Stimulated activated naive CD8-positive, alpha-beta T cell treated with anti-CD3 and anti-CD28 coated beads, Interleukin-15, amount 100 ng/mL, for 72 hours (primary cell): ENCODE results near the gene MOV10L1.
"Not testable (repeated sequence)": the region's sequence is repeated elsewhere in the genome, so short reads cannot be mapped to it uniquely, and the experiment has no call there.

ENCODE experiments used
- ATAC-seq: fragments of 150-1000 bp; cut with Tn5 transposase; 2 replicates; pipeline ENCODE4 v1.10.0; 2021; ENCODE audit warnings: mild to moderate bottlenecking, moderate library complexity
- DNase-seq, 2 donors: peaks; one replicate each; pipeline ENCODE4 v3.0.0; 2021 to 2022
- H3K27ac Mint-ChIP-seq, 2 donors: one replicate each; pipeline ENCODE4 v1.8.0; 2022; ENCODE audit warnings: mild to moderate bottlenecking in 2 of 2, mixed read lengths in 2 of 2, moderate library complexity in 2 of 2
- H3K27me3 Mint-ChIP-seq: one replicate; pipeline ENCODE4 v1.8.0; 2022; ENCODE audit warnings: mixed read lengths
- H3K4me1 Mint-ChIP-seq: one replicate; pipeline ENCODE4 v1.8.0; 2022; ENCODE audit warnings: mild to moderate bottlenecking, mixed read lengths
- H3K4me3 Mint-ChIP-seq, 2 donors: one replicate each; pipeline ENCODE4 v1.8.0; 2022; ENCODE audit warnings: mild to moderate bottlenecking in 2 of 2, mixed read lengths in 2 of 2, moderate library complexity in 1 of 2
- H3K9me3 Mint-ChIP-seq, 2 donors: one replicate each; pipeline ENCODE4 v1.8.0; 2022; ENCODE audit warnings: mixed read lengths in 2 of 2

Gene MOV10L1

GRCh38 chr22:50146439-50147238 is 56.8 kb downstream of the MOV10L1 start:
- no peak for ATAC-seq
- Mint-ChIP-seq H3K4me3 (no peak overlapping the region), H3K27ac (no peak overlapping the region), H3K4me1 (peaks cover 9% of the 10 kb centered on the region), H3K27me3 (peaks cover 34% of the 10 kb centered on the region), H3K9me3 (no peaks in the 10 kb centered on the region)
- no peak for DNase-seq

GRCh38 chr22:50147258-50148165 is 57.7 kb downstream of the MOV10L1 start:
- peaks cover 25% of the 10 kb centered on the region for H3K27me3 Mint-ChIP-seq
- H3K9me3 Mint-ChIP-seq, H3K4me1 Mint-ChIP-seq, H3K27ac Mint-ChIP-seq, ATAC-seq, H3K4me3 Mint-ChIP-seq, DNase-seq: not testable (repeated sequence)

DNA sequence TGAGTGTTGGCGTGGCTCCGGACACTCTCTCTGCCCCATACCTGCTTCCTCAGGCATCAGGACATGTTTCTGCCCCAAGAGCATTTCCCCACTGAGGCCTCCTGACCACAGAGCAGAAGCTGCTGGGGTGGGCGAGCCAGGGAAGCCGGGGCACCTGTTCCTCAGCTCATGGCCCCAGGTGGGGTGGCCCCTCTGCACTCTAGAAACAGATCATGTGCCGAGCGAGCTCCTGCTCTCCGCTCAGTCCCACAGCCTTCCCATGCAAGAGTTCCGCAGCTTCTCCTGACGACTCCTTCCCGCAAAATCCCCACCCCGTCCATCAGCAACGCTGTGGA is 58.3 kb downstream of the MOV10L1 start:
- Mint-ChIP-seq H3K4me3 (no peak overlapping the region), H3K27ac (no peak overlapping the region), H3K9me3 (no peaks in the 10 kb centered on the region), H3K4me1 (peaks cover 9% of the 10 kb centered on the region), H3K27me3 (peaks cover 19% of the 10 kb centered on the region)
- no peak for DNase-seq
- no peak for ATAC-seq

- H3K27me3 Mint-ChIP-seq: peaks cover 16% of the 10 kb centered on the region
- no peak overlapping the region for H3K27ac Mint-ChIP-seq
- H3K4me3 Mint-ChIP-seq: no peak overlapping the region
- ATAC-seq (peak; percentile 93), DNase-seq (peak; percentile 70 to 71)
- no peaks in the 10 kb centered on the region for H3K9me3 Mint-ChIP-seq
- peaks cover 9% of the 10 kb centered on the region for H3K4me1 Mint-ChIP-seq
Measured at GRCh38 chr22:50148991-50149721, 59.4 kb downstream of the MOV10L1 start.

DNA sequence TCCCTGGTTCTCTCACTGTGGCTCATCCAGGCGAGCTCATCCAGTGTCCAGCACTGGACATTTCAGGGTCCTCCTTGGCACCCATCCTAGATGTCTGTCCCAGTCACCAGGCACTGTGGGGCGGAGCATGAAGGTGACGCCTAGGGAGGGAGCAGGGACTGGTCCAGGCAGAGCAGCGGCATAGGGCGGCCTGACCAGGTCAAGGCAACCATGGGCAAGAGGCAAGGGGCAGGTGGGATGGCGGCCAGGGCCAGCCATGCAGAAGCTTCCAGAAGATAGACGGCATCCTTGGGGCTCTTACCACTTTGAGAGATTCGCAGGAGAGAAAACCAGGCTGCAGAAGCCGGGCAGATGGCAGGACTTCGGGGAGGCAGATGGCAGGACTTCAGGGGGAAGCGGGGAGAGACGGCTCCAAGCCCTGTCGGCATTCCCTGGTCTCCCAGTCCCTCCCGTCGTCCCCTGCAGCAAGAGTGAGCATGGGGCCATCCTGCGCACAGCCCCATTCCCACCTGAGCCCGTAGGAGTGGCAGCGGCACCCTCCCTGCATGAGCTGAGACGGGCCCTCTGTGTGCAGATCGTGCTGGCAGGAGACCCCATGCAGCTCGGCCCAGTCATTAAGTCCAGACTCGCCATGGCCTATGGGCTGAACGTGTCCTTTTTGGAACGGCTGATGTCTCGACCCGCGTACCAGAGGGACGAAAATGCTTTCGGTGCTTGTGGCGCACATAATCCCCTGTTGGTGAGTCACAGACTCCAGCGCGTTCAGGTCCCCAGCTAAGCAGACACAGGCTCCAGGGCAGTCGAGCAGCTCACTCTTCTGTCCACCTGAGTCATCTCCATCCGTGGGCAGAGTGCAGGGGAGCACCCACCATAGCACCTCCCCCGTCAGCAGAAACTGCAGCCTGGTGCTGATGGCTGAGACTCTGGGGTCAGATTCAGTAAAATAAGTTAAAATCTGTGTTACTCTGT is 60.6 kb downstream of the MOV10L1 start:
- DNase-seq (no peak), ATAC-seq (no peak)
- Mint-ChIP-seq H3K4me3 (no peak overlapping the region), H3K27ac (no peak overlapping the region), H3K4me1 (peaks cover 9% of the 10 kb centered on the region), H3K27me3 (peaks cover 16% of the 10 kb centered on the region), H3K9me3 (no peaks in the 10 kb centered on the region)

GRCh38 chr22:50151571-50152537 is 62.0 kb downstream of the MOV10L1 start:
- Mint-ChIP-seq H3K9me3 (no peaks in the 10 kb centered on the region), H3K4me1 (peaks cover 9% of the 10 kb centered on the region), H3K27me3 (peaks cover 16% of the 10 kb centered on the region), H3K27ac (no peak overlapping the region), H3K4me3 (no peak overlapping the region)
- no peak for ATAC-seq
- no peak for DNase-seq

DNA sequence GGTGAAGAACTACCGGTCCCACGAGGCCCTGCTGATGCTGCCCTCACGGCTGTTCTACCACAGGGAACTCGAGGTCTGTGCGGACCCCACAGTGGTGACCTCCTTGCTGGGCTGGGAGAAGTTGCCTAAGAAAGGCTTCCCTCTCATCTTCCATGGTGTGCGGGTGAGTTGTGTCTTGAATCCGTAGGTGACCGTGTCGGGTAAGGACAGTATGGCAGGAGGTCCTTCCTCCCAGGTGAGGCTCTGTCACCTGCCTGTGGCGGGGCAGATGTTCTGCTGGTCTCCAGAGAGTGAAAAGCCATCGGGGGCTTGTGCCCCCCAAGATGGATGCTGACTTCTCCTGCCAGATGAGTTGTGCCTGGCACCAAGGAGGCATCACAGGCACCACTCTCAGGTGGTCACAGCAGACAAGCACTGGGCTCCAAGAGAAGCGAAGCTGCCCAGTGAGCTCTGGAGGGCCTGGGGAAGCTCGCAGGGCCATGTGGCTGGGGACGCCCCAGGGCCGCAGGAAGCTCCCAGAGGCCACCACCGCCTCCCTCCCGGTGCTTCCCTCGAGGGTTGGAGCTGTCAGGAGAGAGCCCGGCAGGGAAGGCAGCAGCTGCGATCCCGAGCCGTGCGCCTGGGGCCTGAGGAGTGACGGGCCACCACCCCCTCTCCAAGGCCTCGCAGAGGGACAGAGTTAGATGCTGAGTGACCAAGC is 63.4 kb downstream of the MOV10L1 start:
- H3K4me1 Mint-ChIP-seq: peaks cover 9% of the 10 kb centered on the region
- H3K27ac Mint-ChIP-seq: peak overlapping the region in 1 of 2 donors; percentile 42
- no peak for DNase-seq
- no peak for ATAC-seq
- H3K27me3 Mint-ChIP-seq: peaks cover 16% of the 10 kb centered on the region
- no peaks in the 10 kb centered on the region for H3K9me3 Mint-ChIP-seq
- no peak overlapping the region for H3K4me3 Mint-ChIP-seq

- peaks cover 9% of the 10 kb centered on the region for H3K4me1 Mint-ChIP-seq
- H3K27ac Mint-ChIP-seq: no peak overlapping the region
- peaks cover 22% of the 10 kb centered on the region for H3K27me3 Mint-ChIP-seq
- H3K9me3 Mint-ChIP-seq: no peaks in the 10 kb centered on the region
- no peak for DNase-seq
- no peak for ATAC-seq
- no peak overlapping the region for H3K4me3 Mint-ChIP-seq
Measured at GRCh38 chr22:50153756-50154140, 63.9 kb downstream of the MOV10L1 start.

- no peak for ATAC-seq
Measured at GRCh38 chr22:50157709-50158375, 68.0 kb downstream of the MOV10L1 start.

GRCh38 chr22:50160947-50161346 is 71.1 kb downstream of the MOV10L1 start:
- no peaks in the 10 kb centered on the region for H3K4me1 Mint-ChIP-seq
- peaks cover 32% of the 10 kb centered on the region for H3K27me3 Mint-ChIP-seq
- H3K27ac Mint-ChIP-seq: no peak overlapping the region
- ATAC-seq: no peak
- no peak overlapping the region for H3K4me3 Mint-ChIP-seq
- DNase-seq: no peak
- no peaks in the 10 kb centered on the region for H3K9me3 Mint-ChIP-seq

More at GRCh38 chr22:50157709-50158375, 68.0 kb downstream of the MOV10L1 start:
- H3K4me1 Mint-ChIP-seq: no peaks in the 10 kb centered on the region
- no peak overlapping the region for H3K4me3 Mint-ChIP-seq
- no peak for DNase-seq
- H3K27me3 Mint-ChIP-seq: peaks cover 29% of the 10 kb centered on the region
- no peaks in the 10 kb centered on the region for H3K9me3 Mint-ChIP-seq
- H3K27ac Mint-ChIP-seq: peak overlapping the region in 1 of 2 donors; percentile 27

- Mint-ChIP-seq H3K4me1 (no peaks in the 10 kb centered on the region), H3K9me3 (no peaks in the 10 kb centered on the region), H3K4me3 (no peak overlapping the region), H3K27ac (no peak overlapping the region), H3K27me3 (peaks cover 32% of the 10 kb centered on the region)
- DNase-seq (no peak), ATAC-seq (no peak)
Measured at GRCh38 chr22:50161508-50162390, 71.9 kb downstream of the MOV10L1 start.

DNA sequence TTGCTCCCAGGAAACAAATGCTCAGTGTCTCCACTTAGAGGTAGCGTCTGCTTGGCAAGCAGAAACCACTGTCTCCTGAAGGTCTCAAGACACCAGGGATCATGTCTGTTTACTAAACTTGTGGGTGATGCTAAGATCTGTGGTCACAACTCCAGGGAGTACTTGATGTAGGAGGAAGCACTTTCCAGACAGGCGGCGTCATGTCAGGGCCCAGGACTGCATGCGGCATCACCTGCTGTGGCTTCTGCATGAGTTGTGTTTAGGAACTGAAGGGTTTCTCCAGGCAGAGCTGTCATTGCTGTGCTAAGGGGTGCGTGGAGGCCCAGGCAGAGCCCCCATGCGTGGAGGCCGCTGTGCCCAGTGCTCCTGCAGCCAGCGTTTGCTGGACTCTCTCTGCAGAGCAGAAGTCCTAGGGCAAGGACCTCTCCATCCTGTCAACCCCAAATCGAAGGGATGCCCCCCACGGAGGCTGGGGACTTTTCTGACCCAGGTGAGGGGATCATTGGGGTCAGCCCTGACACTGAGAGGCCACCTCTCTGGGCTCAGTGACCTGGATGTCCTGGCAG is 72.7 kb downstream of the MOV10L1 start:
- ATAC-seq (no peak), DNase-seq (no peak)
- no peak overlapping the region for H3K27ac Mint-ChIP-seq
- H3K4me3 Mint-ChIP-seq: no peak overlapping the region
- no peaks in the 10 kb centered on the region for H3K4me1 Mint-ChIP-seq
- H3K27me3 Mint-ChIP-seq: peaks cover 35% of the 10 kb centered on the region
- H3K9me3 Mint-ChIP-seq: no peaks in the 10 kb centered on the region
